ENCODE data around the gene ARHGAP18.
A peak's percentile ranks its signal among the peaks of the same experiment; 100 is the strongest.

ARHGAP18 gene

DNA sequence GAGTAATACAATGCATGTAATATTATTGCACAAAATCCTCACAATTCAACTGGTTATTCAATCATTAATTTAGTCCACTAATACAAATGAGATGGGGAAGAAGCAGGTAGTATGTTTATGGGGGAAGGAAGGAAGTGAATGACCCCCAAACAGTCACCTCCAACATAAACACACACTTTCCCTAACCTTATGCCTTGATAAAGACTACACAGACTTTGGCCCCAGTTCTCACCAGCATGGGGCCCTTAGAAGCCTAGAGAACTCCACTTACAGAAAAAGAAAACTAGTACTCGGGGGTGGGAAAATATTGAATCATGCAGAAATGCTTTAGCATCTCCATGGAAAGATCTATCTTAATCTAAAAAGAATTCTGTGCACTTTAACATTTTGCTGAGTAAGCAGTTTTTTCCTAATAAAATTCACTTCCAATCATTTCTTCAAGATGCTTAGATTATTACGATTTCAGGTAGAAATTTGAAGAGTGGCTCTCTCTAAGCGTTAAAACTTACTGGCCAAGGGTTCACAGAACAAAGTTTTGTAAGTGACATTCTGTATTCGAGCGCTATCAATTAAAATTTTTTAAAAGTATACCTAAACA is 18.8 kb downstream of the ARHGAP18 start:
- no peak for DNase-seq (ENCODE audit: low spot score)

GRCh38 chr6:129686941-129687627 is 22.9 kb downstream of the ARHGAP18 start:
- DNase-seq (ENCODE audit: low spot score), result no peak

GRCh38 chr6:129685662-129686031 is 24.3 kb downstream of the ARHGAP18 start:
- DNase-seq (ENCODE audit: low spot score), result no peak

- DNase-seq (ENCODE audit: low spot score), result no peak
Observed at GRCh38 chr6:129684903-129685661, 24.9 kb downstream of the ARHGAP18 start.

GRCh38 chr6:129684323-129684884 is 25.6 kb downstream of the ARHGAP18 start:
- DNase-seq (ENCODE audit: low spot score), result no peak

GRCh38 chr6:129683601-129684322 is 26.2 kb downstream of the ARHGAP18 start:
- DNase-seq (ENCODE audit: low spot score), result peak; percentile 89

GRCh38 chr6:129681913-129682205 is 28.1 kb downstream of the ARHGAP18 start:
- no peak for DNase-seq (ENCODE audit: low spot score)

GRCh38 chr6:129680633-129681032 is 29.3 kb downstream of the ARHGAP18 start:
- DNase-seq (ENCODE audit: low spot score), result no peak

DNA sequence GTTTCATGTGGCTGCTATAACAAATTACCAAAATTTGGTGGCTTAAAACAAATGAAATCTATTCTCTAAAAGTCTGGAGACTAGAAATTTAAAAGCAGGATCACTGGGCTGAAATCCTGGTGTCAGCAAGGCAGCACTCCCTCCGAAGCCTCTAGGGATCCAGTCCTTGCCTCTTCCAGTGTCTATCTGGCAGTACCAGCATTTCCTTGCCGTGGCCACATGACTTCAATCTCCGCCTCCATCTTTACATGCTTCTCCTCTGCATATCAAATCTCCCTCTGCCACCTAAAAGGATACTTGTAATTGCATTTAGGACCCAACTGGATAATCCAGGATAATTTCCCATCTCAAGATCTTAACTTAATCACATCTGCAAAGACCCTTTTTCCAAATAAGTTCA is 30.2 kb downstream of the ARHGAP18 start:
- no peak for DNase-seq (ENCODE audit: low spot score)

- no peak for DNase-seq (ENCODE audit: low spot score)
Observed at GRCh38 chr6:129679275-129679674, 30.7 kb downstream of the ARHGAP18 start.

DNA sequence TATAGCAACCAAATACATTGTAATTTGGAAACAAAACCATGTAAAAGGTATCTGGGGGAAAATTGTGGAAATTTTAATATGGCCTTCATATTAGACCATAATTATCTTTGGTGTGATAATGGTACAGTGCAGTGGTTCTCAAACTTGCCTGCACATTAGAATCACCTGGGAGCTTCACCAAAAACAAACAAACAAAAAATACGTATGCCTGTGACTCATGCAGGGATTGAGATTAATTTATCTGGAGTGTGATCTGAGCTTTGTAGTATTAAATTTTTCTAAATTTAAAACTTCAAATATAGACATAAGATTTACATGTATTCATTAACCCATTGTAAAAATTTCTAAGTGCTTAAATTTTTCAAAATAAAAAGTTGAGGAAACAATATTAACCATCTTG is 31.5 kb downstream of the ARHGAP18 start:
- DNase-seq (ENCODE audit: low spot score), result no peak

DNA sequence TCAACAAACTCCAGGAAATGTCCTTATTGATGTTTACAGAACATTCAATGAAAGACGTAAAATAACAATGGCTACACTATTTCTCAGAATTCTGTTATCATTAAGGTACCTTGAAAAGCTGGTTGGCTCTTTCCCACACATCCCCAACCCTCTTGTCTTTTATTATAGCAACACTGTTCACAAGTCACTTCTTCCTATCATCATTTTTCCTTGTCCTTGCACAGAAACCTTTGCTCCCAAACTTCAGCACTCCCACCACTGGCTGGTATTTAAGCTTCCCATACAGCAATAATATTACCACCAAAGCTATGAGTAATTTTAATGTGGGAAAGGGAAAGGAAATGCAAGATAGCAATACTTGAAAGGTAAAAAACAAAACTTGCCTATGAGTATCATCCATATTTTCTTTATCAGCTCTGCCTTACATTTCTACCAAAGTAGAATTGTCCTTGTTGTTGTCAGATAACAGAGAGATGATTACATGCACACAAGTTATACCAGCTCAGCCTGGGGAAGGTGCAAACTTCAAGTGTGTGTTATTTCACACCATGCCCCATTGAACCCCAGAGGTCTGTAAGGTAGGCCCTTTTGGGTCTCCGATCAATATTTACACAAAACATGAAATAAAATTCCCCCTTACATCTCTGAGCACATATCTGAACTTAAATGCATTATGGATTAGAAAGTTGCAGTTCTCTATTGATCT is 32.2 kb downstream of the ARHGAP18 start:
- DNase-seq (ENCODE audit: low spot score), result no peak

DNA sequence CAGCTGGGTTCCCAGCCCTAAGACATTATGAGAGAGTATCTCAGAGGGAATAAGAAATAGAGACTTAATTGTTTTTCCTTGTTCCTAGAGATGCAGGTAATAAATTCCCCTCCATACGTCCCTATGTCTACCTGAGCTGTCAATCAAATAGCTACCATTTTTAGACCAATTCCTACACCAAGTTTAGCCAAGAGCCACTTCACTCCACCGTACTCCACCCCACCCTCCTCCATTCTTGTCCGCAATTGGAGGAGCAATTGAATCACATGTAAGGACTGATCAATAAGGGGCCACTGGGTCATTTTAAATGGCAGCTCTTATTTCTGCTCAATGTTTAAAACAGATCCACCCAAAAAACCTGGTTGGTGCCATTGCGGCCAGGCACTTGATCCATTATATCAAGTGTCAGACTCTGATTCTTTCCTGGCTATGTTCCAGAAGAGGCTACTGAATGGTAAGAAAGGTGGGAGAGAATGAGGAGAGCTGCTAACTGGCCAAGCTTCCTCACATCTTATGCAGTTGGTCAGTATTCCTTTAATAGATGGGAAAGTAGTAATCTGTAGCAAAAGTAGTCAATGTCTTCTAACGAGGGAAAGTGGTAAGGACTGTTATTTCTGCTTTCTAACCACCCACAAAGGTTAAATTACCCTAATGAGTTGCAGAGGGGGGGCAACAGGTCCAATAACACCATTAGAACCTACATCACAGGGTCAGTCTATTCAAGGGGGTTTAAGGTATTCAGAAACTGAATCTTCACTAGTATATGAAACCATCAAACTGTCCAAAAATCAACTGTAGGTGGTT is 34.1 kb downstream of the ARHGAP18 start:
- DNase-seq (ENCODE audit: low spot score), result no peak

DNA sequence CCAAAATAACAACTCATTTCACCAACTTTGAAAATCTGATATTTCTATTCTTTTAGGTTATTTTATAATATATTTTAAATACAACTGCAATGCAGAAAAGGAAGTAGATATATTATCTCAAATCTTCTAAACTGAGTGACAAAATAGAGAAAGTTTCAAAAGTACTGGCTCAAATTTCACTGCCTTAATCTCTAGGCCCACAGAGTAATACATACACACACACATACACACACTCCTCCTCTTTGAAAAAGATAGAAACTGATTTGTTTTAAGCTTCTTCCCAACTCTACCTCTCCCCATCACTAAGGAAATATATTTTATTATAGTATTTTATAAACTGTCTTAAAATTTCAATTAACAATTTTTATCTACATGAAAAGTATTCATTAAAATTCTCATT is 36.2 kb downstream of the ARHGAP18 start:
- DNase-seq (ENCODE audit: low spot score), result no peak

GRCh38 chr6:129672881-129673631 is 36.9 kb downstream of the ARHGAP18 start:
- DNase-seq (ENCODE audit: low spot score), result peak; percentile 18

DNA sequence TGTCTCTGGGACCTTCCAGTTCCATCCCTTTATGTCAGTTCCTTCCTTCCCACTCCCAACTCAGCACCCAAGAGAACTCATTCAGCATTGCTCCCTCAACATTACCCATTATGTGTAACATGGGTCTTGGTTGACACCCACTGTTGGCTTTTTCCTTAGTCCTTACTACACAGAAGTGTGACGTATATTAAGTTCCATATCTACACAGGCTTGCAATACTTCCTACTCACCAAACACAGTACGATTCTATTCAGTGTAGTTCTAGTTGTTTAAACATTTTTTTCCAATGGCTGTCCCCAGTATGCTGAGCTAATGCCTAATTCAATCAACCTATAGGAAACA is 37.7 kb downstream of the ARHGAP18 start:
- DNase-seq (ENCODE audit: low spot score), result no peak

- no peak for DNase-seq (ENCODE audit: low spot score)
Observed at GRCh38 chr6:129671442-129672340, 38.3 kb downstream of the ARHGAP18 start.

DNA sequence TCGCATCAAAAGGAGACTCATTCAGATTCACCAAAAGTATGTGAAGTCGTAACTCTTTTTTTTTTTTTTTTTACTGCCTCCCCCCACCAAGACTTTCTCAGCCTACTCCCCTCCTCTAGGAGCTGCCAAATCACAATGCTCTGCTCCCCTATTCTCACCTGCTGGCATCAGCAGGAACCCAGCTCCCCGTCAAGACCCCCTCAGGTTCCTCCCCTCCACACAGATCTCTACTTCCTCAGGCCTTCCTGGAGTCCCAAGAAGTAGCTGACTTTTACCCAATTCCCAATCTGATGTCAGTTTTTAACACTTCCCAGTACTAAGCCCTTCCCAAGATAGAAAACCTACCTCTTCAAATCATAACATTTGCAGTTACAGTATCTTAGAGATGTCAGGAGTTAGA is 39.3 kb downstream of the ARHGAP18 start:
- no peak for DNase-seq (ENCODE audit: low spot score)

DNA sequence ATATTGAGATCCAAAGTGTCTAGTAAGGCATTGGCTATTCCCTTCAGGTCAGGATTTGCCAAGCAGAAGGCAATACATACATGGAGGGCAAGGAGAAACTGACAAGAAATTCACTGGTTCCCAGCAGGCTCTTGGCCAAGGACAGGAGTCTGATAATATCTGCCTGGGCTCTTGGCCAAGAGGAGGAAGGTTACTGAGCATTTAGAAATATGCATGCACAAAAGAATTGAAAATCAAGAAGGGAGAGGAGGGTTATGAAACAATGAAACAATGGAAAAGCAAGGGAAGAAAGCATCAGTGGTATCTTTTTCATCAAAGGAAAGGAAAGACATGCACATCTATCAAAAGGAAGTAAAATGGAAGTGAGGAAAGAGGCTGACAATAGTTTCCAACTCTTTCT is 42.4 kb downstream of the ARHGAP18 start:
- DNase-seq (ENCODE audit: low spot score), result no peak

Measured in AG08396 (cell line).